HG03558 (cell line): ENCODE results near the gene G6PD.
"Not testable (repeated sequence)": the region's sequence is repeated elsewhere in the genome, so short reads cannot be mapped to it uniquely, and the experiment has no call there.

Experiments used
- ATAC-seq: cut with Tn5 transposase; IDR thresholded peaks from one replicate; pipeline ENCODE4 v1.9.1; 2021; ENCODE audit warnings: moderate number of reproducible peaks; ENCODE audit not compliant: unreplicated experiment; ENCODE audit errors: extremely low read depth

Gene G6PD

GRCh38 chrX:154515966-154516655, 30.5 kb downstream of the G6PD start, which contains the start of gene FAM3A:
FAM3A (minus strand) TSS chrX:154516232; CDS start chrX:154515772, 460 bp downstream.
- peak; percentile 60 for ATAC-seq

DNA sequence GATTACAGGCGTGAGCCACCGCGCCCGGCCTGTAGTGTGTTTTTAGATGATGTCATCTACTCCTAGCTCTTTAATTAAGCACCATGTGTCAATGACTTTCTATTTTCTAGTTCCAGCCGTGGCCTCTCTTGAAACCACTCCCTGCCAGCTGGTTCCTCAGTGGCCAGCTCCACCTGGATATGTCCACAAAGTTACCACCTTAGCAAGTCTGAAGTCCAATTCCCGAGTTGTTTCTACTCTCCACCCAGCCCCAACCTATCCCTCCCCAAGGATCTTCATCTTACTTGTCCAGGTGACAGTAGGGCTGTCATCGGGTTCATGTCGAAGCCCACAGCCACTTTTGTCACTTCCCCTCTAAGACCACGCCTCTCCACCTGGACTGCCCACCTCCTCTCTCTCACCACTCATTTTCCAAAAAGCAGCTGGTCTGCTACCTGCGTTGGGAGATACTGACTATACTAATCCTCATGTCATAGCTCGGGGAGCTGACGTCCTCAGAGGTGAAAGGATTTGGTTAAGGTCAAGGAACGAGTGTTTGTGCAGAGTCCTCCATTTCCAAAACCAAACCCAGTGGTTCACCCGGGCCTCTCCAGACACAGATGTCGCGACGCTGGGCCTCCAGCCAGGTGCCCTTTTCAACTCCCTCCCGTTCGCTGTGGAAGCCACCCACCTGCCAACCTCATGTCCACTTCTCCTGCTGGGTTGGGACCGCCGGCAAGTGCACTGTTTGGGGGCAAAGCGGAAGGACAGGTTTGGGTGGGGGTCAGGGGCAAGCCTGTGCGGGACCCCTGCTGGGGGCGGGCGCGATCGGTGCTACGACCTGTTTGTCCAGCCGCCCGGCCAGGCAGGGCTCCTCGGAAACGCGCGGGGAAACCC, 31.3 kb downstream of the G6PD start:
- ATAC-seq = no peak

GRCh38 chrX:154513716-154514115, 32.9 kb downstream of the G6PD start:
- ATAC-seq = no peak

- no peak for ATAC-seq
Observed at GRCh38 chrX:154512879-154513553, 33.6 kb downstream of the G6PD start.

DNA sequence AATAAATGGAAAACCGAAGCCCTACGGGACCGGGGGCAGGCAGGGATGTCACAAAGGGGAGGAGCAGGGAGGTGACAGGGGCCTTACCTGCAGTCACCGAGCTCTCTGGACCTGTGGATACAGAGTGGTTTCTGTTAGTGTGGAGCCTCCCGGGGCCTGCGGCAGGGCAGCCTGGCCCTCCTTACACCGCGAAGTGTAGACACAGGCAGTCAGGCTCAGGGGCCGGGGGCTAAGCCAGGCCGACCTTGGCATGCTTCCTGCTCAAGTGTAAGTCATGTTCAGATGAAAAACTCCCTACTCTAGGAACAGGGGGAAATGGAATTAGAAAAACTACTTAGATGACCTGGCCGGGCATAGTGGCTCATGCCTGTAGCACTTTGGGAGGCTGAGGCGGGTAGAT, 34.9 kb downstream of the G6PD start:
- no peak for ATAC-seq

- ATAC-seq = no peak
Observed at GRCh38 chrX:154509455-154509854, 37.2 kb downstream of the G6PD start.

GRCh38 chrX:154508384-154508745, 38.3 kb downstream of the G6PD start:
- no peak for ATAC-seq

- ATAC-seq = no peak
Observed at GRCh38 chrX:154507673-154508383, 38.8 kb downstream of the G6PD start.

DNA sequence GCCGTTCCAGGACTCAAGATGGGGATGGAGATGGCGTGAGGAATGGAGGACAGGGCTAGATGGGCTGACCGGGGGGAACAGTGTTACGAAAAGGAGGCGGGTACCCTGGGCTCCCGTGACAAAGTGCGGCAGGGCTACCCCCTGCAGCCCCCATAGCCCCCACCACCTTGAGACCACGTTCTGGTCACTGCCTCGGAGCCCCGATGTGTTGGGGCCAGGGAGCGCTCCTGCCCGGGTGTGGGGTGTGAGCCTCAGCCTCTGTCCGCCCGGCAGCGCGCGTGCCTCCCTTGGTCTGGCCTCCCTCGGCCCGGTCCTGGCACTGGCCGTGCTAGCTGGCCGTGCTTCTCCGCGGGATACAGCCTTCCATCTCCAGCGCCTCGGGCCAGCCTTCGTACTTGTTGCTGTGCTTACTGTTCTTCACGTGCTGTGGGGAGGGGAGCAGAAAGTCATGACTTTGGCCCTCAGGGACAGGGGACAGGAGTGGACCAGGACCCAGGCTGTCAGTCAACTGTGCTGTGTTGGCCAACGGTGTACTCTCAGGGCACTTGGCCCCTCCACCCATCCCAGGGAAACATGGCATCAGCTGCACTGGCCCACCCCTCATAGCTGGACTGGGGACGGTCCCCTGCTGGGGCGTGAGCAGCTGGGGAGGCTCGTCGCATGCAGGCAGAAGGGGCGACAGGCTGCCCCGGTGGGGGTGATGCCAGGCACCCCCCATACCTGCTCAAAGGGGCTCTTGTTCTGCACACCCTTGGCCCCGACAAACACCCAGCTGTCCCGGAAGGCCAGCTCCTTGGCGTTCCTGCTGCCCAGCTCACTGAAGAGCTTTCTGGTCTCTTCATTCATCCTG, 39.9 kb downstream of the G6PD start:
- ATAC-seq = no peak

DNA sequence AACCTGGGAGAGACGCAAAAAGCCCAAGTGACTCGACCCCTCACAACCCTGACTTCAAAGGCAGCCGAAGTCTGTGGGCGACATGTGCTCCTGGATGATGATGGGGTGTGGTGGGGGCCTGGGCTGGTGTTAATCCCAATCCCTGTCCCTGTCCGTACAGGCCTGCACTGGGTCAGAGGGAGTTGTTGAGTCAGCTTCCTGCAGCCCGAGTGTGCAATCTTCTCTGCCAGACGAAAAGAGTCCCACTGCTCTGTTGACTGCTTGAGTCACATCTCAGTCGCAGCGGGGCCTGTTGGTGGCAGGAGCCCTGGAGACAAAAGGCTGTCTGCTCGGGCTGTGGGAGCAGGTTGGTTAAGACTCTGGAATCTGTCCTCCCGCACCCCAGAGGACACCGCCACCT, 40.9 kb downstream of the G6PD start:
- ATAC-seq = no peak

- no peak for ATAC-seq
Observed at GRCh38 chrX:154502989-154503388, 43.7 kb downstream of the G6PD start.

GRCh38 chrX:154502098-154502497, 44.5 kb downstream of the G6PD start:
- no peak for ATAC-seq

DNA sequence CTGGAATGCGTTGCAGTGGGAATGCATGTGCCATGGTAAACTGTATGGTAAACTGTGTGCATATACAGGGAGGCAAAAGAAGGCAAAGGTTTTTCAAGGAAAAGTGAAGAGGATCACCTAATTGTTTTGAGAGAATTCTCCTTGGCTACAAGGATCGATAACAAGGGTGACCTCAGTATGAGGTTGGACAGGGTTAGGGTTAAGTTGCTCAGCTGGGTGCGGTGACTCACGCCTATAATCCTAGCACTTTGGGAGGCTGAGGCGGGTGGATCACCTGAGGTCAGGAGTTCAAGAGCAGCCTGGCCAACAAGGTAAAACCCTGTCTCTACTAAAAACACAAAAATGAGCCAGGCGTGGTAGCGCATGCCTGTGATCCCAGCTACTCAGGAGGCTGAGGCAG, 45.2 kb downstream of the G6PD start:
- ATAC-seq = not testable (repeated sequence)

- ATAC-seq = not testable (repeated sequence)
Observed at GRCh38 chrX:154496591-154497137, 50.0 kb downstream of the G6PD start.

- ATAC-seq = no peak
Observed at GRCh38 chrX:154495472-154495922, 51.1 kb downstream of the G6PD start.

DNA sequence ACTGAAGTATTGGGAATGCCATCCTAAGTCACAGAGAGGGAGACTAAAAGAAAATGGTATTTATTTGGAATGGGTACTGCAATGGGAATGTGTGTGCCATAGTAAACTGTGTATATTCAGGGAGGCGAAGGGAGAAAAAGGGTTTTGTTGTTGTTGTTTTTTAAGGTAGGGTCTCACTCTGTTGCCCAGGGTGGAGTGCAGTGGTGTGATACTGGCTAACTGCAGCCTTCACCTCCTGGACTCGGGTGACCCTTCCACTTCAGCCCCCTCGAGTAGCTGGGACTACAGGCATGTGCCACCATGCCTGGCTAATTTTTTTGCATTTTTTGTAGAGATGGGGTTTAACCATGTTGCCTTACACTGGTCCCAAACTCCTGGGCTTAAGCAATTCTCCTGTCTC, 51.9 kb downstream of the G6PD start:
- no peak for ATAC-seq

DNA sequence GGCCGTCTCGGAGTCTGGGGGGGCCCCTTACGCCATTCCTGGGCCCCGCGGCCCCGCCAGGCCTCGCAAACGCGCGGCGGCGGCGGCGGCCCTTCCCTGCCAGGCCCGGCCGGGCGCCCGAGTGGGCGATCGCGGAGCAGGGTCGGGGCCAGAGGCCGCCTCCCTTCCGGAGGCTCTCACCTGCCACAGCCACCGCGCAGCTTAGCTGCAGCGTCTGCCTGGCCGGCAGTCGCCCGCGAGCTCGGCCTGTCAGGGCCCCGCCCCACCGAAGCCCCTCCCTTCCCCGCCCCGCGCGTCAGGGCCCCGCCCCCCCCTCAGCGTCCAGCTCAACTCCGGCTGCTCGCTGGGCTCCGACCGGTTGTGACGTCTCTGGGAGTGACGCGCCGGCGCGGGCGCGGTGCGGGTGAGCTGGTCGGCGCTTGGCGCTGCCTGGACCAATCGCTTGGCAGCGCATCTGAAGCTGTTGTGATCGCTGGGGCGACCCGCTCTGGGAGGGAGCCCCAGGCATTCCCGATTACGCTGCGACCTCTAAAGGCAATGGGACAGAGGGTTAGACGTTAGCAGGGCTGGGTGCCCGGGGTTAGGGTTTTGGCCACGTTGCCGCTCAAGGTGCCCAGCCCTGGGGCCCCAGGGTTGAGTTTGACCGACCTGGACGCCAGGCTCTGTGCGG, 56.1 kb downstream of the G6PD start, which contains the start of gene SLC10A3:
Gene SLC10A3, minus strand, starts transcription at position 216 of the 670 bp plus-strand sequence. CDS start 1,689 bp downstream, outside the sequence.
- peak; percentile 53 for ATAC-seq

DNA sequence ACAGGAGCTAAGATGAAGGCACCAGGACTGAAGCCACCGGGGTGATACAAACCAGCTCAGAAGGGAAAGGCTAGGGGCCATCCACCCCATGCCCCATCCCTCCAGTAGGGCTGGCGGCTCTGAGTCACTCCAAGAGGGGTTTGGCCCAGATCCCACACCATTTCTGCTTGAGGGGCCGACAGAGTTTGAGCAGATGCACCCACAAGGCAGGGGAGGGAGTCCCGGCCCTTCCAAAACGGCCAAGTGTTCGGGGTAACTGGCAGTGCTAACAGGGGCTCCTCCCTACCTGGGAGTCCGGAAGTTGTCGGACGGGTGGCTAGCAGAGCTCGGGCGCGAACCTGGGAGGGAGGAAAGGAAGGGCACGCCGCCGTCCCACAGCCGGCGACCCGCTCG, 56.6 kb downstream of the G6PD start:
- no peak for ATAC-seq
